HG03558 (cell line): ENCODE results near the gene DOK3.

ENCODE experiments used
- ATAC-seq: cut with Tn5 transposase; IDR thresholded peaks from one replicate; pipeline ENCODE4 v1.9.1; 2021; ENCODE audit warnings: moderate number of reproducible peaks; ENCODE audit not compliant: unreplicated experiment; ENCODE audit errors: extremely low read depth

The DOK3 gene

GRCh38 chr5:177455661-177456590, 53.7 kb downstream of the DOK3 start:
- ATAC-seq, result peak; percentile 2

GRCh38 chr5:177455036-177455660, 54.5 kb downstream of the DOK3 start:
- peak; percentile 31 for ATAC-seq

- peak; percentile 34 for ATAC-seq
These were observed 55.1 kb downstream of the DOK3 start for GRCh38 chr5:177454397-177455035.

GRCh38 chr5:177453852-177454396, 55.7 kb downstream of the DOK3 start:
- no peak for ATAC-seq

GRCh38 chr5:177452688-177453638, 56.7 kb downstream of the DOK3 start:
- ATAC-seq, result no peak
